ENCODE data around the gene CTNNAL1. TPM values are rescaled to one million over a fixed set of nuclear protein-coding genes. Genes with fewer than 3 reads are reported as not detected.

The CTNNAL1 gene
- polyA plus RNA-seq, 1 of the 3 experiments (the other 2 are of a cell fraction): 32.8 TPM

DNA sequence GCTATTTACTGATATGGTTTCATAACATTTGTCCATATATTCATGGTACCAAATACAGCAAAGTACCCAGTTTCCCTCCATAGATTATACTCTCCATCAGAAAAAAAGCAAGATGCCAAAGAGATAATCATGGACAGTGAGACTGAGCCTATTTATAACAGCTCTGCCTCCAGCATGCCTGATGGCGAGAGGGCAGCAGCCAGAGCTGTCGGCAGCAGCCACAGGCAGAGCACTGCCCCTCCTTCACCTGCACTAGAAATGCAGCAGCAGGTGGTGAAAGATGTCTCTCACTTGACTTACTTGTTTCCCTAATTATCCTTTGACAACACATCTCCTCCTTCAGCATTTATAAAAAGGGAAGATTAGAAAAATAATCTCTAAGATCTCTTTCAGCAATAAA is 32.4 kb downstream of the CTNNAL1 start:
- H3K9me3 ChIP-seq: no peaks in the 10 kb centered on the region
- H3K79me2 ChIP-seq (ENCODE audit: insufficient read depth): no peaks in the 10 kb centered on the region; the same call in 1 of the 2 replicates
- H3K4me3 ChIP-seq (ENCODE audit: low read depth in 2 of 2, low read length in 1 of 2): no peak overlapping the region
- POLR2A ChIA-PET: no interaction called here
- H4K20me1 ChIP-seq (ENCODE audit: insufficient read depth): peaks cover 3% of the 10 kb centered on the region; the same call in 1 of the 2 replicates
- no peaks in the 10 kb centered on the region for H3K27me3 ChIP-seq (ENCODE audit: insufficient read depth)
- DNase-seq: no peak
- peaks cover 0 to 2% of the 10 kb centered on the region in 2 experiments; a peak in 1 of 4 replicates for H3K4me1 ChIP-seq (ENCODE audit: control insufficient read depth in 1 of 2, insufficient read depth in 2 of 2, low read depth in 1 of 2, low read length in 1 of 2)
- H3K36me3 ChIP-seq (replicated peaks in 1 of 2; ENCODE audit: control insufficient read depth in 1 of 2, insufficient read depth in 2 of 2, low read length in 1 of 2): peaks cover 37 to 38% of the 10 kb centered on the region in 2 experiments
- no peaks in the 10 kb centered on the region for H3F3A ChIP-seq (replicated peaks; ENCODE audit: insufficient read depth)
- H3K9ac ChIP-seq: no peak overlapping the region
- H3K27ac ChIP-seq (ENCODE audit: low read depth in 2 of 2, low read length in 1 of 2): no peak overlapping the region
- no peak overlapping the region for H3K4me2 ChIP-seq
- TF ChIP-seq, protein P1, sequence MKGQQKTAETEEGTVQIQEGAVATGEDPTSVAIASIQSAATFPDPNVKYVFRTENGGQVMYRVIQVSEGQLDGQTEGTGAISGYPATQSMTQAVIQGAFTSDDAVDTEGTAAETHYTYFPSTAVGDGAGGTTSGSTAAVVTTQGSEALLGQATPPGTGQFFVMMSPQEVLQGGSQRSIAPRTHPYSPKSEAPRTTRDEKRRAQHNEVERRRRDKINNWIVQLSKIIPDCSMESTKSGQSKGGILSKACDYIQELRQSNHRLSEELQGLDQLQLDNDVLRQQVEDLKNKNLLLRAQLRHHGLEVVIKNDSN (IDR thresholded peaks at IDR 0.05; ENCODE audit: borderline replicate concordance, low read depth): no peak
- no peak for TF ChIP-seq EZH2phosphoT487 (IDR thresholded peaks at IDR 0.05; ENCODE audit: borderline replicate concordance, low read depth)
- TF ChIP-seq TCF12 (IDR thresholded peaks at IDR 0.05): no peak
- no peak for TF ChIP-seq NFIC (IDR thresholded peaks at IDR 0.05; ENCODE audit: borderline replicate concordance)
- TF ChIP-seq MXI1 (IDR thresholded peaks at IDR 0.05; ENCODE audit: low read depth, low read length): no peak
- TF ChIP-seq FOXM1 (IDR thresholded peaks at IDR 0.05; ENCODE audit: low read depth): no peak
- TF ChIP-seq JUND (IDR thresholded peaks at IDR 0.05): no peak
- no peaks in the 10 kb centered on the region for H3K9me2 ChIP-seq
- H2AFZ ChIP-seq (ENCODE audit: low read depth): no peak overlapping the region
- WGBS (ENCODE audit: low lambda C conversion rate): 100% methylated on average over 1 of the region's 2 CpGs
- CTCF ChIA-PET: interaction anchor here (1.0 kb wide), 1 partner anchor 13 kb away, joined by 3 read pairs; no protein-coding TSS in a partner anchor

DNA sequence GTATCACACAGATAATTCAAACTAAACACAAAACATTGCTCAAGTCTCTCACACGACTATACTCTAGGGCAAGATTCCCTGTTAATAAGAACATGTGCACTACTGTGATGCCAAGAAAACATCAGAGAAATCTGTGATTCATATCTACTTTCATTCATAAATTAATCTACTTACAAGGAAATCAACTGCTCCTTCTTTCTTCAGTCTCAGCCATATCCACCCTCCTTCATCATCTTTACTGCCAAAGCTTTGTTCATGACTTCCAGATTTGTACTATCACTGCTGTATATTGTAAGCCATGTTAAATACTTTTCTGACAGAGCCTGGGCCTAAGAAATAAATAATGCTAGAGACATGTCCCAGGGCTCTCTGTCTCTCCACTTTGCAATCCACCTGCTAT is 35.1 kb downstream of the CTNNAL1 start:
- no peak for DNase-seq
- no peaks in the 10 kb centered on the region for H3K27me3 ChIP-seq (ENCODE audit: insufficient read depth)
- no peaks in the 10 kb centered on the region for H3K9me2 ChIP-seq
- CTCF ChIA-PET: interaction anchor here (1.4 kb wide), 1 partner anchor 24 kb away, joined by 5 read pairs; no protein-coding TSS in a partner anchor
- H3K27ac ChIP-seq (ENCODE audit: low read depth in 2 of 2, low read length in 1 of 2): no peak overlapping the region
- no peaks in the 10 kb centered on the region; the same call in 1 of the 2 replicates for H3K79me2 ChIP-seq (ENCODE audit: insufficient read depth)
- H2AFZ ChIP-seq (ENCODE audit: low read depth): no peak overlapping the region
- H3F3A ChIP-seq (replicated peaks; ENCODE audit: insufficient read depth): peaks cover 3% of the 10 kb centered on the region
- no peak overlapping the region for H3K9ac ChIP-seq
- POLR2A ChIA-PET: no interaction called here
- no peaks in the 10 kb centered on the region for H4K20me1 ChIP-seq (ENCODE audit: insufficient read depth)
- peaks cover 0 to 2% of the 10 kb centered on the region in 2 experiments; a peak in 2 of 4 replicates for H3K4me1 ChIP-seq (ENCODE audit: control insufficient read depth in 1 of 2, insufficient read depth in 2 of 2, low read depth in 1 of 2, low read length in 1 of 2)
- H3K36me3 ChIP-seq (replicated peaks in 1 of 2; ENCODE audit: control insufficient read depth in 1 of 2, insufficient read depth in 2 of 2, low read length in 1 of 2): peaks cover 32 to 49% of the 10 kb centered on the region in 2 experiments
- H3K4me2 ChIP-seq: no peak overlapping the region
- H3K9me3 ChIP-seq: no peaks in the 10 kb centered on the region
- no peak overlapping the region for H3K4me3 ChIP-seq (ENCODE audit: low read depth in 2 of 2, low read length in 1 of 2)
- 33% methylated on average over 1 of the region's 1 CpG for WGBS (ENCODE audit: low lambda C conversion rate)
- TF ChIP-seq EZH2phosphoT487 (IDR thresholded peaks at IDR 0.05; ENCODE audit: borderline replicate concordance, low read depth) (no peak), RXRA (IDR thresholded peaks at IDR 0.05; ENCODE audit: borderline replicate concordance, low read depth) (no peak), EP300 (IDR thresholded peaks at IDR 0.05; ENCODE audit: borderline replicate concordance in 1 of 2, low read depth in 1 of 2, low read length in 1 of 2) (no peak), FOXM1 (IDR thresholded peaks at IDR 0.05; ENCODE audit: low read depth) (no peak), MXI1 (IDR thresholded peaks at IDR 0.05; ENCODE audit: low read depth, low read length) (no peak), RCOR1 (IDR thresholded peaks at IDR 0.05; ENCODE audit: low read length) (no peak), JUND (IDR thresholded peaks at IDR 0.05) (no peak), YY1 (IDR thresholded peaks at IDR 0.05; ENCODE audit: low read depth) (no peak)
- TF ChIP-seq, protein P1 (IDR thresholded peaks at IDR 0.05; ENCODE audit: borderline replicate concordance, low read depth): no peak
- TF ChIP-seq, protein P2, sequence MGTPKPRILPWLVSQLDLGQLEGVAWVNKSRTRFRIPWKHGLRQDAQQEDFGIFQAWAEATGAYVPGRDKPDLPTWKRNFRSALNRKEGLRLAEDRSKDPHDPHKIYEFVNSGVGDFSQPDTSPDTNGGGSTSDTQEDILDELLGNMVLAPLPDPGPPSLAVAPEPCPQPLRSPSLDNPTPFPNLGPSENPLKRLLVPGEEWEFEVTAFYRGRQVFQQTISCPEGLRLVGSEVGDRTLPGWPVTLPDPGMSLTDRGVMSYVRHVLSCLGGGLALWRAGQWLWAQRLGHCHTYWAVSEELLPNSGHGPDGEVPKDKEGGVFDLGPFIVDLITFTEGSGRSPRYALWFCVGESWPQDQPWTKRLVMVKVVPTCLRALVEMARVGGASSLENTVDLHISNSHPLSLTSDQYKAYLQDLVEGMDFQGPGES (IDR thresholded peaks at IDR 0.05; ENCODE audit: low read depth, low read length): no peak

Measured in SK-N-SH (cell line).